ENCODE measurements around the gene INS.
"Not testable (repeated sequence)": the region's sequence is repeated elsewhere in the genome, so short reads cannot be mapped to it uniquely, and the experiment has no call there.

The INS gene

GRCh38 chr11:2129699-2130366 is 31.2 kb downstream of the INS start:
- TF ChIP-seq CTCF (conservative IDR thresholded peaks at IDR 0.05; ENCODE audit: low read depth, low read length) = no peak
- DNase-seq (ENCODE audit: low read depth) = no peak
- H3K4me3 ChIP-seq (ENCODE audit: low read length) = no peak overlapping the region

GRCh38 chr11:2129308-2129698 is 31.7 kb downstream of the INS start:
- TF ChIP-seq CTCF (conservative IDR thresholded peaks at IDR 0.05; ENCODE audit: low read depth, low read length) = no peak
- no peak for DNase-seq (ENCODE audit: low read depth)
- no peak overlapping the region for H3K4me3 ChIP-seq (ENCODE audit: low read length)

- DNase-seq (ENCODE audit: low read depth) = no peak
- no peak overlapping the region for H3K4me3 ChIP-seq (ENCODE audit: low read length)
- TF ChIP-seq CTCF (conservative IDR thresholded peaks at IDR 0.05; ENCODE audit: low read depth, low read length) = no peak
These were observed 32.3 kb downstream of the INS start for GRCh38 chr11:2128511-2129307.

GRCh38 chr11:2128130-2128510 is 32.9 kb downstream of the INS start:
- no peak overlapping the region for H3K4me3 ChIP-seq (ENCODE audit: low read length)
- no peak for DNase-seq (ENCODE audit: low read depth)
- TF ChIP-seq CTCF (conservative IDR thresholded peaks at IDR 0.05; ENCODE audit: low read depth, low read length) = no peak

GRCh38 chr11:2127482-2128129 is 33.4 kb downstream of the INS start:
- DNase-seq (ENCODE audit: low read depth) = no peak

GRCh38 chr11:2126520-2127085 is 34.4 kb downstream of the INS start:
- no peak overlapping the region for H3K4me3 ChIP-seq (ENCODE audit: low read length)
- DNase-seq (ENCODE audit: low read depth) = no peak
- no peak for TF ChIP-seq CTCF (conservative IDR thresholded peaks at IDR 0.05; ENCODE audit: low read depth, low read length)

More at GRCh38 chr11:2127482-2128129, 33.4 kb downstream of the INS start:
- H3K4me3 ChIP-seq (ENCODE audit: low read length) = no peak overlapping the region
- TF ChIP-seq CTCF (conservative IDR thresholded peaks at IDR 0.05; ENCODE audit: low read depth, low read length) = no peak

- not testable (repeated sequence) for H3K4me3 ChIP-seq (ENCODE audit: low read length); DNase-seq (ENCODE audit: low read depth)
These were observed 36.1 kb downstream of the INS start for GRCh38 chr11:2124736-2125484.
